DOHH2 (cell line): Measurements from ENCODE around the gene PLXNB1.

Source experiments
- H3F3A ChIP-seq: fragments of 200-600 bp; sonication (generic), shearing (Covaris generic); 2 replicates; pipeline ENCODE4 v1.6.0; 2016; ENCODE audit warnings: antibody characterized with exemption, mild to moderate bottlenecking; ENCODE audit not compliant: control insufficient read depth, insufficient read depth
- H3K27ac ChIP-seq: fragments of 200-600 bp; sonication (generic); 2 replicates; pipeline ENCODE4 v1.5.1; 2014; ENCODE audit warnings: low read depth, mild to moderate bottlenecking, low read length, moderate library complexity
- H3K27me3 ChIP-seq: fragments of 200-600 bp; sonication (generic); 2 replicates; pipeline ENCODE4 v1.6.1; 2014; ENCODE audit warnings: mild to moderate bottlenecking, low read length, mixed read lengths; ENCODE audit not compliant: control insufficient read depth
- H3K36me3 ChIP-seq: fragments of 200-600 bp; sonication (generic); 2 replicates; pipeline ENCODE4 v1.6.1; 2014; ENCODE audit warnings: mild to moderate bottlenecking, low read length, moderate library complexity, mixed read lengths; ENCODE audit not compliant: control insufficient read depth
- H3K4me1 ChIP-seq: fragments of 200-600 bp; sonication (generic); 2 replicates; pipeline ENCODE4 v1.6.1; 2014; ENCODE audit warnings: mild to moderate bottlenecking, low read length, mixed read lengths; ENCODE audit not compliant: control insufficient read depth
- H3K4me2 ChIP-seq: fragments of 200-600 bp; sonication (generic); 2 replicates; pipeline ENCODE4 v1.6.0; 2014; ENCODE audit warnings: mild to moderate bottlenecking, low read length, moderate library complexity
- H3K4me3 ChIP-seq: fragments of 200-600 bp; sonication (generic); 2 replicates; pipeline ENCODE4 v1.5.1; 2014; ENCODE audit warnings: mild to moderate bottlenecking, low read length, mixed read lengths
- H3K79me2 ChIP-seq: fragments of 200-600 bp; sonication (generic); 2 replicates; pipeline ENCODE4 v1.6.1; 2014; ENCODE audit warnings: mild to moderate bottlenecking, low read length, mixed read lengths; ENCODE audit not compliant: control insufficient read depth
- H3K9me2 ChIP-seq: fragments of 200-600 bp; sonication (generic); replicated peaks from 2 replicates; pipeline ENCODE4 v1.6.1; 2014; ENCODE audit warnings: mild to moderate bottlenecking, low read length, mixed read lengths; ENCODE audit not compliant: control insufficient read depth
- H3K9me3 ChIP-seq: fragments of 200-600 bp; sonication (generic); 2 replicates; pipeline ENCODE4 v1.6.1; 2014; ENCODE audit warnings: antibody characterized with exemption, low read length, mixed read lengths; ENCODE audit not compliant: control insufficient read depth, insufficient read depth
- H4K20me1 ChIP-seq: fragments of 200-600 bp; sonication (generic); 2 replicates; pipeline ENCODE4 v1.6.0; 2014; ENCODE audit warnings: low read depth, mild to moderate bottlenecking, antibody characterized with exemption, low read length, moderate library complexity; ENCODE audit not compliant: control insufficient read depth, insufficient read depth
- CTCF ChIP-seq: fragments of 200-600 bp; sonication (generic); IDR thresholded peaks from one replicate; pipeline ENCODE4 v1.5.1; 2014; ENCODE audit warnings: antibody characterized with exemption, mild to moderate bottlenecking, low read depth, low read length; ENCODE audit not compliant: poor library complexity, severe bottlenecking
- EZH2phosphoT487 ChIP-seq: fragments of 200-600 bp; sonication (generic); IDR thresholded peaks from 2 replicates; pipeline ENCODE4 v1.6.1; 2017; ENCODE audit warnings: borderline replicate concordance, mild to moderate bottlenecking, antibody characterized with exemption, low read length, moderate library complexity, mixed read lengths

PLXNB1 gene

DNA sequence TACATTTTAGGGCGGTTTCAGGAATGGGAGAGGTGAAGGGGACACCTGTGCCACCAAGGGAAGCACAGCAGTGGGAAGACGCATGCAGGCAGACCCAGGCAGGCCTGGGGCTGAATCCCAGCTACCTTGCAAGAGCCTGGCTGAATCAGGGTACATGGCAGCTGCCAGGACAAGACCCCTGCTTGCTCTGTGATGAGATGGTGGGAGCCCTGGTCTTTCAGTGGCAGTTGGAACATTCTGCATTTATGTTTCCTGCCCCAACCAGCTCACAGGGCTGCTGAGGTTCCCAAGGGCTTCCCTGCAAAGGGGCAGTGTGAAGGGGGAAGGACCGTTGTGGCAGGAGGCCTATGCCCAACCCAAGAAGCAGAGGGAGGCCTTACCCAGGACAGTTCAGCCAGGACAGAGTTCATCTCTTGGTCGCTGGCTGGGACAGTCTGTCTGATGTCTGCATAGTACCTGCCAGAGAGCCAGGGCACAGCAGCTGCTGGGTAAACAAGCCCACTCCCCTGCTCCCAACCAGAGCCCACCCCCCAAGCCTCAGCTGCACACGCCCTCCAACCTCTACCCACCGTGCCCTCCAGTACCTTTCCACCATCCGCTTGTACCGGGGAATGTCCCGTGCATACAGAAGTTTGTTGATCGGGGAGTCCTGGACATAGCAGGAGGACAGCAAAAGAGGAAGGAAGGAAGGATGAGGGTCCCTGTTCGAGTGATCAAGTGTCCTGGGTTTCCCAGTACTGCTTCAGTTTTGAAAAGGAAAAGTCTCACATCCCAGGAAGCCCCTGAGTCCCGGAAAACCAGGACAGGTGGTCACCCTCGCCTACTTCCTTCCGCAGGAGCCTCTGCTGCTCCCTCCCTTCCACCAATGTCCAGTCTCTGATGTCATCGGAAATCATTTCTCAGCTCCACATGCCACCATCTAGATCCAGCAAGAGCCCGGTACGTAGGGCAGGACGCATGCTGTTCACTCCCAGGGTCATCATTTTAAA lies 23.1 kb downstream of the PLXNB1 start:
- H3K27ac ChIP-seq = no peak overlapping the region
- H3K4me2 ChIP-seq = no peak overlapping the region
- H3K9me3 ChIP-seq = no peaks in the 10 kb centered on the region
- no peaks in the 10 kb centered on the region for H4K20me1 ChIP-seq
- H3K4me3 ChIP-seq = no peak overlapping the region
- no peaks in the 10 kb centered on the region for H3K4me1 ChIP-seq
- no peaks in the 10 kb centered on the region for H3K27me3 ChIP-seq
- no peaks in the 10 kb centered on the region for H3K79me2 ChIP-seq
- TF ChIP-seq EZH2phosphoT487 (no peak), CTCF (no peak)
- H3K9me2 ChIP-seq = no peaks in the 10 kb centered on the region
- no peaks in the 10 kb centered on the region for H3F3A ChIP-seq
- H3K36me3 ChIP-seq = no peaks in the 10 kb centered on the region

DNA sequence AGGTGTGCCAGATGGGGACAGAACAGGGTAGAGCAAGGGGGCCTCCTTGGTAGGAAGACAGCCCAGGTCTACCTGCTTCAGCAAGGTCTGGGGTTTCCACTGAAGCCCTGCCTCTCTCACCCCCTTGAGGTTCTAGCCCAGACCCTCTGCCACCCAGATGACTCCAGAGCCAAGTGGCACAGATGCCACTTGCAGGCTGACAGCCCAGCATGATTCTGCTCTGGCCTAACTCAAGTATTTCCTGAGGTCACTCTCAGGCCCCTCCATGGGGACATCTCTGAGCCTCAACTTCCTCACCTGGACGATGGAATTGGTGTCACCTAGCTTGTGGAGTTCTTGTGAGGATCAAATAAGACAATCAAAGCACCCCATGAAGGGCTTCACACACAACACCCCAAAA lies 23.9 kb downstream of the PLXNB1 start:
- no peaks in the 10 kb centered on the region for H3K27me3 ChIP-seq
- H3K4me2 ChIP-seq = no peak overlapping the region
- H3K4me3 ChIP-seq = no peak overlapping the region
- no peak overlapping the region for H3K27ac ChIP-seq
- no peak for TF ChIP-seq EZH2phosphoT487
- TF ChIP-seq CTCF = no peak
- H3K36me3 ChIP-seq = no peaks in the 10 kb centered on the region
- H3K9me3 ChIP-seq = no peaks in the 10 kb centered on the region
- no peaks in the 10 kb centered on the region for H3K9me2 ChIP-seq
- H4K20me1 ChIP-seq = no peaks in the 10 kb centered on the region
- H3K79me2 ChIP-seq = no peaks in the 10 kb centered on the region
- H3K4me1 ChIP-seq = no peaks in the 10 kb centered on the region
- no peaks in the 10 kb centered on the region for H3F3A ChIP-seq

GRCh38 chr3:48405343-48405881 lies 24.5 kb downstream of the PLXNB1 start:
- Histone ChIP-seq H3K9me3 (no peaks in the 10 kb centered on the region), H4K20me1 (no peaks in the 10 kb centered on the region), H3K4me2 (no peak overlapping the region), H3K79me2 (no peaks in the 10 kb centered on the region), H3K9me2 (no peaks in the 10 kb centered on the region), H3F3A (no peaks in the 10 kb centered on the region), H3K36me3 (no peaks in the 10 kb centered on the region), H3K27ac (no peak overlapping the region), H3K4me1 (no peaks in the 10 kb centered on the region), H3K4me3 (no peak overlapping the region), H3K27me3 (no peaks in the 10 kb centered on the region)
- TF ChIP-seq EZH2phosphoT487 (no peak), CTCF (no peak)
